Hepatocyte (in vitro differentiated cells): Measurements from ENCODE around the gene SUPT20HL1. TPM values are rescaled to one million over a fixed set of nuclear protein-coding genes. Genes with fewer than 3 reads are reported as not detected.

ENCODE experiments used
- DNase-seq: peaks from one replicate; pipeline ENCODE4 v3.0.0-alpha.2; 2016; ENCODE audit warnings: low spot score
- H2AFZ ChIP-seq: fragments of 200-600 bp; sonication (generic); 2 replicates; pipeline ENCODE4 v1.6.0; 2016; ENCODE audit warnings: antibody characterized with exemption, mild to moderate bottlenecking
- H3K27ac ChIP-seq: fragments of 200-600 bp; sonication (generic); 2 replicates; pipeline ENCODE4 v1.5.1; 2016; ENCODE audit warnings: mild to moderate bottlenecking
- H3K27me3 ChIP-seq: fragments of 200-600 bp; sonication (generic); 2 replicates; pipeline ENCODE4 v1.6.1; 2016
- H3K36me3 ChIP-seq: fragments of 200-600 bp; sonication (generic); replicated peaks from 2 replicates; pipeline ENCODE4 v1.5.1; 2016; ENCODE audit warnings: low read depth; ENCODE audit not compliant: insufficient read depth
- H3K4me1 ChIP-seq: fragments of 200-600 bp; sonication (generic); 2 replicates; pipeline ENCODE4 v1.5.1; 2016; ENCODE audit warnings: mild to moderate bottlenecking, moderate library complexity; ENCODE audit not compliant: insufficient read depth
- H3K4me2 ChIP-seq: fragments of 200-600 bp; sonication (generic); 2 replicates; pipeline ENCODE4 v1.6.0; 2016
- H3K4me3 ChIP-seq: fragments of 200-600 bp; sonication (generic); 2 replicates; pipeline ENCODE4 v1.5.1; 2016; ENCODE audit warnings: mild to moderate bottlenecking
- H3K79me2 ChIP-seq: fragments of 200-600 bp; sonication (generic); 2 replicates; pipeline ENCODE4 v1.6.0; 2017; ENCODE audit warnings: mild to moderate bottlenecking
- H3K9me2 ChIP-seq: fragments of 200-600 bp; sonication (generic); replicated peaks from 2 replicates; pipeline ENCODE4 v1.6.0; 2017; ENCODE audit warnings: mild to moderate bottlenecking; ENCODE audit not compliant: insufficient read depth
- H3K9me3 ChIP-seq: fragments of 200-600 bp; sonication (generic); 2 replicates; pipeline ENCODE4 v1.5.1; 2016; ENCODE audit warnings: low read depth, mild to moderate bottlenecking
- H4K20me1 ChIP-seq: fragments of 200-600 bp; sonication (generic); 2 replicates; pipeline ENCODE4 v1.6.0; 2016; ENCODE audit warnings: mild to moderate bottlenecking; ENCODE audit not compliant: insufficient read depth, poor library complexity, severe bottlenecking
- CTCF ChIP-seq: fragments of 200-600 bp; sonication (generic); IDR thresholded peaks from 2 replicates; pipeline ENCODE4 v1.5.1; 2016; ENCODE audit warnings: antibody characterized with exemption, mild to moderate bottlenecking; ENCODE audit not compliant: poor library complexity
- EZH2 ChIP-seq: fragments of 200-600 bp; sonication (generic); IDR thresholded peaks from 2 replicates; pipeline ENCODE4 v1.6.1; 2016; ENCODE audit warnings: antibody characterized with exemption, mild to moderate bottlenecking, borderline replicate concordance
- EZH2phosphoT487 ChIP-seq: fragments of 200-600 bp; sonication (generic); IDR thresholded peaks from one replicate; pipeline ENCODE4 v1.6.1; 2018; ENCODE audit warnings: antibody characterized with exemption, mild to moderate bottlenecking, low read depth, moderate library complexity; ENCODE audit not compliant: unreplicated experiment, severe bottlenecking
- WGBS: methylation state at CpG from one replicate; pipeline ENCODE4 v1.1.6; 2016; ENCODE audit warnings: low lambda C conversion rate; ENCODE audit errors: missing lambda C conversion rate; 5-methylcytosine and 5-hydroxymethylcytosine counted together
- polyA plus RNA-seq: library from polyadenylated mRNA; unstranded; fragments of >200 nt; fragmentation: Nextera tagmentation; extraction: Ambion mirVana; gene quantifications from 2 replicates; pipeline ENCODE4 v1.2.1, GENCODE V29; 2016
- total RNA-seq: library from RNA; depleted of rRNA; stranded (reverse); fragments of >200 nt; gene quantifications from 2 replicates; pipeline ENCODE4 v1.2.3, GENCODE V29; 2014

SUPT20HL1 gene
- total and polyA plus RNA-seq, 2 experiments from 2014 or later = 0.07 TPM; not detected in 1

DNA sequence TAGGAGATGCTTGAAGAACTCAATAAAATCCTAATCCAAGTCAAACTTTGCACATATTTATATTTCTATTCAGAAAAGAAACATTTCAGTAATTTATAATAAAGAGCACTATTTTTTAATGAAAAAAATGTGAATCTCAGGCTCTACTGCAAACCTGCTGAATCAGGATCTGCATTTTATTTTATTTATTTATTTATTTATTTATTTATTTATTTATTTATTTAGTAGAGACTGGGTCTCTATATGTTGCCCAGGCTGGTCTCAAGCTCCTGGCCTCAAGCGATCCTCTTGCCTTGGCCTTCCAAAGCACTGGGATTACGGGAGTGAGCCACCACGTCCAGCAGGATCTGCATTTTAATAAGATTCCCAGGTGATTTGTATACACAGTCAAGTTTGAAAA lies 16.0 kb downstream of the SUPT20HL1 start:
- H3K27ac ChIP-seq = no peak overlapping the region
- no peaks in the 10 kb centered on the region for H3K36me3 ChIP-seq
- no peak for TF ChIP-seq CTCF
- TF ChIP-seq EZH2 = no peak
- H4K20me1 ChIP-seq = no peaks in the 10 kb centered on the region
- no peaks in the 10 kb centered on the region for H3K9me3 ChIP-seq
- H2AFZ ChIP-seq = no peak overlapping the region
- H3K9me2 ChIP-seq = no peaks in the 10 kb centered on the region
- no peak overlapping the region for H3K4me3 ChIP-seq
- 93% methylated on average over 3 of the region's 3 CpGs for WGBS
- no peak overlapping the region for H3K4me2 ChIP-seq
- no peaks in the 10 kb centered on the region for H3K4me1 ChIP-seq
- H3K27me3 ChIP-seq = no peaks in the 10 kb centered on the region
- H3K79me2 ChIP-seq = no peaks in the 10 kb centered on the region
- no peak for DNase-seq

GRCh38 chrX:24377195-24377594 lies 16.8 kb downstream of the SUPT20HL1 start:
- H3K9me2 ChIP-seq = no peaks in the 10 kb centered on the region
- 73% methylated on average over 2 of the region's 2 CpGs for WGBS
- H2AFZ ChIP-seq = no peak overlapping the region
- no peaks in the 10 kb centered on the region for H3K36me3 ChIP-seq
- H3K4me2 ChIP-seq = no peak overlapping the region
- H4K20me1 ChIP-seq = no peaks in the 10 kb centered on the region
- H3K27me3 ChIP-seq = no peaks in the 10 kb centered on the region
- no peak overlapping the region for H3K4me3 ChIP-seq
- no peaks in the 10 kb centered on the region for H3K9me3 ChIP-seq
- H3K4me1 ChIP-seq = no peaks in the 10 kb centered on the region
- H3K79me2 ChIP-seq = no peaks in the 10 kb centered on the region
- no peak overlapping the region for H3K27ac ChIP-seq
- TF ChIP-seq CTCF = no peak
- no peak for TF ChIP-seq EZH2phosphoT487
- no peak for TF ChIP-seq EZH2
- DNase-seq = no peak

DNA sequence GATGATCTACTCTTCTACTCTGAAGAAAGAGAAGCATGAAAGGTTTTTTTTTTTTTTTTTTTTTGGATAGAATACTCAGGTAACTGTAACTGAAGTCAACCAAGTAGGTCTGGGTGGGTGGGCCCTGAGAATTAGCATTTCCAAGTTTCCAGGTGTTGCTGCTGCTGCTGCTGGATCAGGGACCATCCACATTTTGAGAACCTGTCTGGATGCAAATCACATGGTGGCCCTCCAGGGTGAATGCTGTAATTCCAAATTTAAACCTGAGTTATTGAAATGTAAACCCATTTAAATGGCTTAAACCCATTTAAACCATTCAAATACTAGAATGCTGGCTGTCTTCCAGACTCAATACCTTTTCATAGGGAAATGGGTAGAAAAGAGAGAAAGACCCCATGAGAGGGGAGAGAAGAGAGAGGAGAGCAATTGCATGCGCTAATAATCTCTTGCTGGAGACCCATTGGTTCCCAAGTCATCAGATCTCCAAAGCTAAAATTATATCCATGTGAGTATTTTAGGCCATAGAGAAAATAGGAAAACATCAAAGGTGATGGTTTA lies 17.6 kb downstream of the SUPT20HL1 start:
- DNase-seq = no peak
- no peak for TF ChIP-seq CTCF
- TF ChIP-seq EZH2 = no peak
- no peak for TF ChIP-seq EZH2phosphoT487
- Histone ChIP-seq H3K4me2 (no peak overlapping the region), H3K27ac (no peak overlapping the region), H4K20me1 (no peaks in the 10 kb centered on the region), H3K9me3 (no peaks in the 10 kb centered on the region), H3K4me3 (no peak overlapping the region), H3K9me2 (no peaks in the 10 kb centered on the region), H3K27me3 (no peaks in the 10 kb centered on the region), H2AFZ (no peak overlapping the region), H3K79me2 (no peaks in the 10 kb centered on the region), H3K4me1 (no peaks in the 10 kb centered on the region), H3K36me3 (no peaks in the 10 kb centered on the region)
- WGBS = 84% methylated on average over 1 of the region's 1 CpG

DNA sequence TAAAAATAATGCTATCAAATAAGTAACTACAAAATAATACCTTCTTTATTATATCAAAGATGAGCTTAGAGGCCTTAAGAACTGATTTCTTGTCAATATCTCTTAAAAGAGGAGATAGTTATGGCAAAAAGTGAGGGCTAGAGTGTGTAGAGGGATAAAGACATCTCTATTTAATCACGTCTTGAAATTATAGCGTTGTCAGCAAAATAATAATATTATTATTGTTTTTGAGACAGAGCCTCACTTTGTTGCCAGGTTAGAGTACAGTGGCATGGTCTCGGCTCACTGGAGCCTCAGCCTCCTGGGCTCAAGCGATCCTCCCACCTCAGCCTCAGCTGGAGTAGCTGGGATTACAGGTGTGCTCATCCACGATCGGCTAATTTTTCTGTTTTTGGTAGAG lies 18.3 kb downstream of the SUPT20HL1 start:
- H3K79me2 ChIP-seq = no peaks in the 10 kb centered on the region
- no peak overlapping the region for H3K27ac ChIP-seq
- DNase-seq = no peak
- WGBS = 93% methylated on average over 6 of the region's 6 CpGs
- no peaks in the 10 kb centered on the region for H3K4me1 ChIP-seq
- H3K9me3 ChIP-seq = no peaks in the 10 kb centered on the region
- TF ChIP-seq EZH2phosphoT487 (no peak), CTCF (no peak), EZH2 (no peak)
- H3K9me2 ChIP-seq = no peaks in the 10 kb centered on the region
- H2AFZ ChIP-seq = no peak overlapping the region
- H3K4me3 ChIP-seq = no peak overlapping the region
- no peak overlapping the region for H3K4me2 ChIP-seq
- H3K36me3 ChIP-seq = no peaks in the 10 kb centered on the region
- H3K27me3 ChIP-seq = no peaks in the 10 kb centered on the region
- H4K20me1 ChIP-seq = no peaks in the 10 kb centered on the region
